SK-N-MC (cell line): ENCODE measurements around the gene SHLD1.
"Not testable (repeated sequence)": the region's sequence is repeated elsewhere in the genome, so short reads cannot be mapped to it uniquely, and the experiment has no call there.

Experiments
- EZH2 ChIP-seq: fragments of 200-600 bp; sonication (generic); IDR thresholded peaks from one replicate; pipeline ENCODE4 v1.6.1; 2017; ENCODE audit warnings: antibody characterized with exemption
- POLR2AphosphoS5 ChIP-seq: IDR thresholded peaks from 2 replicates; pipeline ENCODE4 v1.6.1; 2012; ENCODE audit warnings: mild to moderate bottlenecking, low read depth, low read length, borderline replicate concordance

GRCh38 chr20:5803754-5804303 lies 53.6 kb downstream of the SHLD1 start:
- not testable (repeated sequence) for TF ChIP-seq EZH2, POLR2AphosphoS5
